HepG2 (cell line): Measurements from ENCODE around the gene CHMP6. TPM values are rescaled to one million over a fixed set of nuclear protein-coding genes. Genes with fewer than 3 reads are reported as not detected.
A peak's percentile ranks its signal among the peaks of the same experiment; 100 is the strongest.

Experiments used
- KDM5A ChIP-seq: fragments of 200-600 bp; sonication (generic); IDR thresholded peaks from 2 replicates; pipeline ENCODE4 v1.7.0; 2018; ENCODE audit warnings: antibody characterized with exemption, mild to moderate bottlenecking, low read length, borderline replicate concordance
- NCOR1 ChIP-seq: fragments of 200-600 bp; sonication (generic); IDR thresholded peaks from 2 replicates; pipeline ENCODE4 v1.7.0; 2017; ENCODE audit warnings: antibody characterized with exemption, low read length, borderline replicate concordance
- PREB ChIP-seq: sonication (generic); formaldehyde crosslinking; IDR thresholded peaks from 2 replicates; pipeline ENCODE4 v1.4.0; 2020; ENCODE audit warnings: missing genetic modification reagents
- REST ChIP-seq, 2 experiments: IDR thresholded peaks; 2 replicates each; pipeline ENCODE4 v1.6.1; 2011 to 2012; ENCODE audit warnings: low read length in 2 of 2, borderline replicate concordance in 1 of 2, low read depth in 1 of 2, mild to moderate bottlenecking in 1 of 2, moderate library complexity in 1 of 2
- SAFB2 ChIP-seq: sonication (generic); formaldehyde crosslinking; IDR thresholded peaks from 2 replicates; pipeline ENCODE4 v1.5.1; 2020; ENCODE audit warnings: missing genetic modification reagents, low read depth, mild to moderate bottlenecking, borderline replicate concordance
- SRSF4 ChIP-seq: fragments of 200-400 bp; formaldehyde crosslinking; IDR thresholded peaks from one replicate; pipeline ENCODE4 v1.6.1; 2018; ENCODE audit warnings: mild to moderate bottlenecking, low read depth, low read length, moderate library complexity; ENCODE audit not compliant: poor library complexity, severe bottlenecking
- TCF12 ChIP-seq, 2 experiments: fragments of 450-650 bp in 1 of 2; sonication (generic) in 1 of 2; formaldehyde crosslinking in 1 of 2; IDR thresholded peaks; 2 replicates each; pipeline versions ENCODE4 v1.6.1 to v1.8.0; 2017 to 2022; ENCODE audit warnings: antibody characterized with exemption in 1 of 2, mild to moderate bottlenecking in 1 of 2, missing genetic modification reagents in 1 of 2, moderate library complexity in 1 of 2
- ZNF230 ChIP-seq: sonication (generic); formaldehyde crosslinking; IDR thresholded peaks from 2 replicates; pipeline ENCODE4 v1.4.0; 2020; ENCODE audit warnings: mild to moderate bottlenecking, missing genetic modification reagents
- ZNF362 ChIP-seq: sonication (generic); formaldehyde crosslinking; IDR thresholded peaks from 2 replicates; pipeline ENCODE4 v1.4.0; 2020; ENCODE audit warnings: missing genetic modification reagents, mild to moderate bottlenecking, borderline replicate concordance
- ZNF75D ChIP-seq: sonication (generic); formaldehyde crosslinking; IDR thresholded peaks from 2 replicates; pipeline ENCODE4 v1.8.1; 2023; ENCODE audit warnings: missing genetic modification reagents, mild to moderate bottlenecking, borderline replicate concordance
- polyA plus RNA-seq, 8 experiments: library from polyadenylated mRNA; depleted of rRNA in 3 of 8; stranded (reverse) in 7 of 8; unstranded in 1 of 8; fragments of >200 nt; fragmentation: Illumina TruSeq in 4 of 8; extraction: Trizol in 4 of 8; gene quantifications; 2 replicates each; pipeline versions ENCODE4 v1.2.1 to v1.2.3, GENCODE V29; 2011 to 2016; ENCODE audit warnings: low read depth in 4 of 8, missing spikeins in 1 of 8, mixed read lengths in 1 of 8; ENCODE audit not compliant: insufficient read depth in 1 of 8
- total RNA-seq, 5 experiments: library from RNA; depleted of rRNA; stranded (reverse); fragments of >200 nt; fragmentation: Illumina TruSeq; extraction: Trizol; gene quantifications; 2 replicates each; pipeline ENCODE4 v1.2.3, GENCODE V29; 2016; ENCODE audit warnings: low read depth in 1 of 5
- TF ChIP-seq, protein P1 (sequence below): sonication (generic); formaldehyde crosslinking; IDR thresholded peaks from 2 replicates; pipeline ENCODE4 v1.8.0; 2022; ENCODE audit warnings: mild to moderate bottlenecking, missing genetic modification reagents
- TF ChIP-seq, protein P2 (sequence below): sonication (generic); formaldehyde crosslinking; IDR thresholded peaks from 2 replicates; pipeline ENCODE4 v1.8.1; 2023; ENCODE audit warnings: missing genetic modification reagents, mild to moderate bottlenecking, borderline replicate concordance
- TF ChIP-seq, protein P3 (sequence below): sonication (generic); formaldehyde crosslinking; IDR thresholded peaks from 2 replicates; pipeline ENCODE4 v1.4.0; 2020; ENCODE audit warnings: missing genetic modification reagents, borderline replicate concordance
- TF ChIP-seq, protein P4 (sequence below): IDR thresholded peaks from 2 replicates; pipeline ENCODE4 v1.6.1; 2018; ENCODE audit warnings: missing genetic modification reagents

Gene CHMP6
- total and polyA plus RNA-seq, 2 of the 13 experiments (the other 11 are each of a cell fraction or from before 2014, with no cell fraction given) = 11.1 to 24.2 TPM

DNA sequence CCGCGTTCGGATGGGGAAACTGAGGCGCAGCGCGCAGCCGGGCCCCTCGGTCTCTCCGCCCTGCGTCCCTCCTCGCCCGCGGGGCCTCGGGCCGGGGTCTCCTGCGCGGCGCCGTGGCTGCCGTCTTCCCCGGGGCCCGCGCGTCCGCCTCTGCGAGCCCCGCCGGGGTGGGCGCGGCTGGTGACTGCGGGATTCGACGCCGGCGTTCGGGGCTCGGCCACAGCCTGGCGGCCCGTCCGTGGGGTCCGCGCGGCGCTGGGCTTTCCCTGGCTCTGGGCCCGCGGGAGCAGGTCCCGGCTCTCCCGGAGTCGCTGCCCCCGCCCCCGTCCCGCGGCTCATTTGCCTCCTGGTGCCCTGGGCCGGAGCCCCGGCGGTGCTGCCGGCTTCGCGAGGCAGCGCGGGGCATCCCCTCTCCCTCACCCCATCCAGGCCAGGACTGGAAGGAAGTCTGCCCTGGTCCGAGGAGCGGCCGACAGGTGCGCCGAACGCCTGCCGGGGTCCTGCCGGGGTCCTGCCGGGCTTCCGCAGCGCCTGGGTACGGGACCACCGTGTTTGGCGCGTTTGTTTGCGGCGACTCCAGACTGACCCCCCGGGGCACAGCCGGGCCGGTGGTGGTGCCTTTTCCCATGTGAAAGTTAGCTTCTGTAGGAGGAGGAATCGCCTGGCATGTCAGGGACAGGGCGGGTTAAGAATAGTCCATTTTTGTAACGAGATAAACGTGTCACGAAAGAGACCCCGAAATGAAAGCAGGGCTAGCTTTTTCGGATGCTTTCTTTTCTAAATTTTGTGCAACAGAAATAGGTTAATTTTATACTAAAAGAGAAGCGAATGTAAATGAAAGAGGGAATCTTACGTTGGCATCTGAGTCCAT, 671 bp downstream of the CHMP6 start (continued):
- TF ChIP-seq, protein P1, sequence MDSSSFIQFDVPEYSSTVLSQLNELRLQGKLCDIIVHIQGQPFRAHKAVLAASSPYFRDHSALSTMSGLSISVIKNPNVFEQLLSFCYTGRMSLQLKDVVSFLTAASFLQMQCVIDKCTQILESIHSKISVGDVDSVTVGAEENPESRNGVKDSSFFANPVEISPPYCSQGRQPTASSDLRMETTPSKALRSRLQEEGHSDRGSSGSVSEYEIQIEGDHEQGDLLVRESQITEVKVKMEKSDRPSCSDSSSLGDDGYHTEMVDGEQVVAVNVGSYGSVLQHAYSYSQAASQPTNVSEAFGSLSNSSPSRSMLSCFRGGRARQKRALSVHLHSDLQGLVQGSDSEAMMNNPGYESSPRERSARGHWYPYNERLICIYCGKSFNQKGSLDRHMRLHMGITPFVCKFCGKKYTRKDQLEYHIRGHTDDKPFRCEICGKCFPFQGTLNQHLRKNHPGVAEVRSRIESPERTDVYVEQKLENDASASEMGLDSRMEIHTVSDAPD (CRISPR knock-in tag) = no peak
- TF ChIP-seq PREB (CRISPR knock-in tag) = no peak
- TF ChIP-seq, protein P2, sequence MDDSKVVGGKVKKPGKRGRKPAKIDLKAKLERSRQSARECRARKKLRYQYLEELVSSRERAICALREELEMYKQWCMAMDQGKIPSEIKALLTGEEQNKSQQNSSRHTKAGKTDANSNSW (CRISPR knock-in tag) = 0 out of 2 replicates have a peak, but pooled peaks have one; percentile 8
- TF ChIP-seq ZNF362 (CRISPR knock-in tag) = no peak
- TF ChIP-seq, protein P3, sequence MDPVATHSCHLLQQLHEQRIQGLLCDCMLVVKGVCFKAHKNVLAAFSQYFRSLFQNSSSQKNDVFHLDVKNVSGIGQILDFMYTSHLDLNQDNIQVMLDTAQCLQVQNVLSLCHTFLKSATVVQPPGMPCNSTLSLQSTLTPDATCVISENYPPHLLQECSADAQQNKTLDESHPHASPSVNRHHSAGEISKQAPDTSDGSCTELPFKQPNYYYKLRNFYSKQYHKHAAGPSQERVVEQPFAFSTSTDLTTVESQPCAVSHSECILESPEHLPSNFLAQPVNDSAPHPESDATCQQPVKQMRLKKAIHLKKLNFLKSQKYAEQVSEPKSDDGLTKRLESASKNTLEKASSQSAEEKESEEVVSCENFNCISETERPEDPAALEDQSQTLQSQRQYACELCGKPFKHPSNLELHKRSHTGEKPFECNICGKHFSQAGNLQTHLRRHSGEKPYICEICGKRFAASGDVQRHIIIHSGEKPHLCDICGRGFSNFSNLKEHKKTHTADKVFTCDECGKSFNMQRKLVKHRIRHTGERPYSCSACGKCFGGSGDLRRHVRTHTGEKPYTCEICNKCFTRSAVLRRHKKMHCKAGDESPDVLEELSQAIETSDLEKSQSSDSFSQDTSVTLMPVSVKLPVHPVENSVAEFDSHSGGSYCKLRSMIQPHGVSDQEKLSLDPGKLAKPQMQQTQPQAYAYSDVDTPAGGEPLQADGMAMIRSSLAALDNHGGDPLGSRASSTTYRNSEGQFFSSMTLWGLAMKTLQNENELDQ (CRISPR knock-in tag) = no peak
- no peak for TF ChIP-seq NCOR1
- TF ChIP-seq REST (IDR thresholded peaks at IDR 0.05; ENCODE audit: borderline replicate concordance in 1 of 2, low read depth in 1 of 2, low read length in 2 of 2) = no peak
- TF ChIP-seq, protein P4, sequence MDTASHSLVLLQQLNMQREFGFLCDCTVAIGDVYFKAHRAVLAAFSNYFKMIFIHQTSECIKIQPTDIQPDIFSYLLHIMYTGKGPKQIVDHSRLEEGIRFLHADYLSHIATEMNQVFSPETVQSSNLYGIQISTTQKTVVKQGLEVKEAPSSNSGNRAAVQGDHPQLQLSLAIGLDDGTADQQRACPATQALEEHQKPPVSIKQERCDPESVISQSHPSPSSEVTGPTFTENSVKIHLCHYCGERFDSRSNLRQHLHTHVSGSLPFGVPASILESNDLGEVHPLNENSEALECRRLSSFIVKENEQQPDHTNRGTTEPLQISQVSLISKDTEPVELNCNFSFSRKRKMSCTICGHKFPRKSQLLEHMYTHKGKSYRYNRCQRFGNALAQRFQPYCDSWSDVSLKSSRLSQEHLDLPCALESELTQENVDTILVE (CRISPR knock-in tag) = no peak
- no peak for TF ChIP-seq ZNF230 (CRISPR knock-in tag)
- no peak for TF ChIP-seq TCF12 (IDR thresholded peaks at IDR 0.05)
- 0 out of 2 replicates have a peak, but pooled peaks have one; percentile 5 for TF ChIP-seq TCF12 (CRISPR knock-in tag; IDR thresholded peaks at IDR 0.05)
- no peak for TF ChIP-seq ZNF75D (CRISPR knock-in tag)
- no peak for TF ChIP-seq SRSF4
- no peak for TF ChIP-seq SAFB2 (CRISPR knock-in tag)
- peak; percentile 7; the same call in 1 of the 2 replicates for TF ChIP-seq KDM5A
